Loucy (cell line): ENCODE results near the gene IFNA17.

Experiments
- H2AFZ ChIP-seq: fragments of 200-600 bp; sonication (generic); 2 replicates; pipeline ENCODE4 v1.6.0; 2016; ENCODE audit warnings: antibody characterized with exemption, mild to moderate bottlenecking, low read length, moderate library complexity
- H3F3A ChIP-seq: fragments of 200-600 bp; 2 replicates; pipeline ENCODE4 v1.6.0; 2016; ENCODE audit warnings: antibody characterized with exemption, low read depth, mild to moderate bottlenecking
- H3K27me3 ChIP-seq: fragments of 200-600 bp; sonication (generic); 2 replicates; pipeline ENCODE4 v1.6.1; 2014; ENCODE audit warnings: low read length, mild to moderate bottlenecking; ENCODE audit not compliant: insufficient read depth, poor library complexity, severe bottlenecking
- H3K36me3 ChIP-seq: fragments of 200-600 bp; sonication (generic); 2 replicates; pipeline ENCODE4 v1.6.1; 2016; ENCODE audit warnings: low read length; ENCODE audit not compliant: insufficient read depth
- H3K4me1 ChIP-seq: fragments of 200-600 bp; sonication (generic); 2 replicates; pipeline ENCODE4 v1.5.1; 2014; ENCODE audit warnings: low read length, mild to moderate bottlenecking; ENCODE audit not compliant: insufficient read depth, poor library complexity, severe bottlenecking
- H3K4me2 ChIP-seq: fragments of 200-600 bp; sonication (generic); 2 replicates; pipeline ENCODE4 v1.6.0; 2014; ENCODE audit warnings: antibody characterized with exemption, low read length, low read depth, mild to moderate bottlenecking; ENCODE audit not compliant: poor library complexity, severe bottlenecking
- H3K4me3 ChIP-seq: fragments of 200-600 bp; sonication (generic); 2 replicates; pipeline ENCODE4 v1.5.1; 2014; ENCODE audit warnings: low read length, mild to moderate bottlenecking, mixed read lengths; ENCODE audit not compliant: poor library complexity, severe bottlenecking
- H3K79me2 ChIP-seq: fragments of 200-600 bp; sonication (generic); 2 replicates; pipeline ENCODE4 v1.6.1; 2014; ENCODE audit warnings: low read length; ENCODE audit not compliant: insufficient read depth
- H3K9ac ChIP-seq: fragments of 200-600 bp; sonication (generic); 2 replicates; pipeline ENCODE4 v1.6.0; 2014; ENCODE audit warnings: mild to moderate bottlenecking, low read depth, low read length, moderate library complexity; ENCODE audit not compliant: poor library complexity, severe bottlenecking
- H3K9me2 ChIP-seq: fragments of 200-600 bp; sonication (generic); replicated peaks from 2 replicates; pipeline ENCODE4 v1.6.1; 2016; ENCODE audit warnings: low read depth, low read length, mixed read lengths
- H3K9me3 ChIP-seq: fragments of 200-600 bp; sonication (generic); 2 replicates; pipeline ENCODE4 v1.6.1; 2014; ENCODE audit warnings: mild to moderate bottlenecking, antibody characterized with exemption, low read length, low read depth; ENCODE audit not compliant: insufficient read depth
- H4K20me1 ChIP-seq: fragments of 200-600 bp; sonication (generic); 2 replicates; pipeline ENCODE4 v1.6.0; 2014; ENCODE audit warnings: antibody characterized with exemption, low read length, mild to moderate bottlenecking; ENCODE audit not compliant: insufficient read depth, poor library complexity, severe bottlenecking
- EZH2phosphoT487 ChIP-seq: fragments of 200-600 bp; IDR thresholded peaks from 2 replicates; pipeline ENCODE4 v1.6.1; 2018; ENCODE audit warnings: antibody characterized with exemption, mild to moderate bottlenecking, moderate library complexity, borderline replicate concordance
- TF ChIP-seq, protein P1 (sequence below): fragments of 200-600 bp; sonication (generic); conservative IDR thresholded peaks from 2 replicates; pipeline ENCODE4 v1.5.1; 2014; ENCODE audit warnings: mild to moderate bottlenecking, antibody characterized with exemption, low read length

The IFNA17 gene

DNA sequence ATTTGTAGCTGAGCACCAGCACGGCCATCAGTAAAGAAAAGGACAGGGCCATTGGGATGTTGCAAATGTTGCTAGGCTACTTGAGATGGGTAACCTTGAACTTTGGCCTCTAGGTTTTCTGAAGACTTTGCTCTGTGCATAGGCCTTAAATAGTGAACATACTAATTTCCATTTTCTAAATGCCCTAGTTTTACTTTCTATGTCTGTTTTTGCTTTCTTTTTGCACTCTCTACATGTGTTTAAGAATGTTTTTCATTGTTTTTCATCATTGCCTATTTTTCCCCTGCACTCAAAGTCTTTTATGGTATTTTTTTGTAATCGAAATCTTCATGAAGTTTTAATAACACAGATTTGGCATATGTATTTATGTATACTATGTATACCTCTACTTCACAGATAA, at the start of gene IFNA17:
IFNA17 (minus strand) TSS at position 101 of the 400 bp plus-strand sequence; CDS start at position 52, 49 bp downstream.
- Histone ChIP-seq H3K36me3 (no peaks in the 10 kb centered on the region), H3K4me3 (no peak within 1 kb of the TSS), H3K27me3 (no peaks in the 10 kb centered on the region), H3K79me2 (no peaks in the 10 kb centered on the region), H4K20me1 (no peaks in the 10 kb centered on the region), H2AFZ (no peak within 1 kb of the TSS), H3K9me3 (no peaks in the 10 kb centered on the region), H3K9ac (no peak within 1 kb of the TSS), H3K9me2 (no peaks in the 10 kb centered on the region), H3K4me1 (no peaks in the 10 kb centered on the region), H3K4me2 (no peak within 1 kb of the TSS), H3F3A (no peaks in the 10 kb centered on the region)
- no peak for TF ChIP-seq EZH2phosphoT487
- TF ChIP-seq, protein P1, sequence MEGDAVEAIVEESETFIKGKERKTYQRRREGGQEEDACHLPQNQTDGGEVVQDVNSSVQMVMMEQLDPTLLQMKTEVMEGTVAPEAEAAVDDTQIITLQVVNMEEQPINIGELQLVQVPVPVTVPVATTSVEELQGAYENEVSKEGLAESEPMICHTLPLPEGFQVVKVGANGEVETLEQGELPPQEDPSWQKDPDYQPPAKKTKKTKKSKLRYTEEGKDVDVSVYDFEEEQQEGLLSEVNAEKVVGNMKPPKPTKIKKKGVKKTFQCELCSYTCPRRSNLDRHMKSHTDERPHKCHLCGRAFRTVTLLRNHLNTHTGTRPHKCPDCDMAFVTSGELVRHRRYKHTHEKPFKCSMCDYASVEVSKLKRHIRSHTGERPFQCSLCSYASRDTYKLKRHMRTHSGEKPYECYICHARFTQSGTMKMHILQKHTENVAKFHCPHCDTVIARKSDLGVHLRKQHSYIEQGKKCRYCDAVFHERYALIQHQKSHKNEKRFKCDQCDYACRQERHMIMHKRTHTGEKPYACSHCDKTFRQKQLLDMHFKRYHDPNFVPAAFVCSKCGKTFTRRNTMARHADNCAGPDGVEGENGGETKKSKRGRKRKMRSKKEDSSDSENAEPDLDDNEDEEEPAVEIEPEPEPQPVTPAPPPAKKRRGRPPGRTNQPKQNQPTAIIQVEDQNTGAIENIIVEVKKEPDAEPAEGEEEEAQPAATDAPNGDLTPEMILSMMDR: no peak

GRCh38 chr9:21268347-21268657, 40.3 kb upstream of the IFNA17 start:
- no peak overlapping the region for H3K4me3 ChIP-seq
- no peak overlapping the region for H3K4me2 ChIP-seq
- H3F3A ChIP-seq: no peaks in the 10 kb centered on the region
- H2AFZ ChIP-seq: no peak overlapping the region
- no peaks in the 10 kb centered on the region for H3K79me2 ChIP-seq
- no peaks in the 10 kb centered on the region for H3K27me3 ChIP-seq
- no peaks in the 10 kb centered on the region for H3K9me3 ChIP-seq
- H4K20me1 ChIP-seq: no peaks in the 10 kb centered on the region
- no peak for TF ChIP-seq EZH2phosphoT487
- TF ChIP-seq, protein P1: no peak
- H3K9me2 ChIP-seq: no peaks in the 10 kb centered on the region
- H3K9ac ChIP-seq: no peak overlapping the region
- no peaks in the 10 kb centered on the region for H3K4me1 ChIP-seq
- no peaks in the 10 kb centered on the region for H3K36me3 ChIP-seq

- no peaks in the 10 kb centered on the region for H4K20me1 ChIP-seq
- H3K4me1 ChIP-seq: no peaks in the 10 kb centered on the region
- H3K79me2 ChIP-seq: no peaks in the 10 kb centered on the region
- no peaks in the 10 kb centered on the region for H3K36me3 ChIP-seq
- H3K9ac ChIP-seq: no peak overlapping the region
- no peak overlapping the region for H3K4me2 ChIP-seq
- H3K9me3 ChIP-seq: no peaks in the 10 kb centered on the region
- TF ChIP-seq EZH2phosphoT487: no peak
- TF ChIP-seq, protein P1: no peak
- no peak overlapping the region for H3K4me3 ChIP-seq
- H3F3A ChIP-seq: no peaks in the 10 kb centered on the region
- H2AFZ ChIP-seq: no peak overlapping the region
- no peaks in the 10 kb centered on the region for H3K9me2 ChIP-seq
- H3K27me3 ChIP-seq: no peaks in the 10 kb centered on the region
Observed at GRCh38 chr9:21267485-21268346, 39.7 kb upstream of the IFNA17 start.
